Fibroblast of villous mesenchyme (primary cell): ENCODE measurements around the gene RPL36A. TPM values are rescaled to one million over a fixed set of nuclear protein-coding genes. Genes with fewer than 3 reads are reported as not detected.

Experiments
- DNase-seq: peaks from one replicate; pipeline ENCODE4 v3.0.0-alpha.2; 2010; ENCODE audit warnings: low read depth
- H3K4me3 ChIP-seq: 2 replicates; pipeline ENCODE4 v1.5.1; 2011; ENCODE audit warnings: low read depth, mild to moderate bottlenecking, low read length
- total RNA-seq: library from RNA; depleted of rRNA; stranded (reverse); fragments of >200 nt; gene quantifications from 2 replicates; pipeline ENCODE4 v1.2.3, GENCODE V29; 2012
- TF ChIP-seq, protein P1 (sequence below): IDR thresholded peaks from 2 replicates; pipeline ENCODE4 v1.5.1; 2012; ENCODE audit warnings: low read depth, mild to moderate bottlenecking, low read length; ENCODE audit not compliant: insufficient read depth

RPL36A gene
- total RNA-seq = 103 and 132 TPM in 2 replicates

DNA sequence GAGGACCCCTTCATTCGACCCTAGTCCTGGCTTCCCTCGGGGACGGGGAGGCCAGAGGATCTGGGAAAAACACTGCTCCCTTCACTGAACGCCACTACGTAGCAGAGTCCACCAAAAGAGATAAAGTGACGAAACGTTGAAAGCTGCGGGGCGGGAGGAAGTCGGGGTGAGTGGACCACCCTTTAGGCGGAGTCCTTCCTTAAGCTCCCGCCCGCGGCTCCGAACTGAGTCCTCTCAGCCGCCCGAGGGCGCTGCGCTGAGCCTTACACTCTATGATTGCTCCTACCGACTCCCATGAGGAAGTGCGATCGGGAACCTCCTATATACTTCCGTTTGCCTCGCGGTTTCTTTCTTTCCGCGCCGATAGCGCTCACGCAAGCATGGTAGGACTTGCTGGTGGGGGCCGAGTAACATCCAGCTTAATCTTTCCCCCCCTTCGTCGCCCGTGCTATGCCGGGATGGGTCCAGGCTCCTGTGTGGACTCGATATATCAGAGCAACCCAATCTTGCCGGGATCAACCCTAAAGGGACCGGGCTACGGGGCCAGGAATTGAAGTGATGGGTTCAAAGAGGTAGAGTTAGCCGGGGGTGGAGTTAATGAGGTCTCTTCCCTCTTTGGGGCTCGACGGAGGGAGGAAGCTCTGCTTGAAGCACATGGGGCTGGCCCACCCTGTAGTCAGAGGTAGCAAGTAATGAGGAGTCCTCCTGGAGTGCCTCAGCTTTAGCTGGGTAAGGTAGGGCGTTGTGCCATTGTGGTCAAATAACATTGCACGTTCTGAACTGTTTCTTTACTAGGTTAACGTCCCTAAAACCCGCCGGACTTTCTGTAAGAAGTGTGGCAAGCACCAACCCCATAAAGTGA, at the start of gene RPL36A:
Gene RPL36A (plus strand): TSS at position 348 of the 862 bp plus-strand sequence. CDS start 33 bp downstream, at position 381.
- TF ChIP-seq, protein P1, sequence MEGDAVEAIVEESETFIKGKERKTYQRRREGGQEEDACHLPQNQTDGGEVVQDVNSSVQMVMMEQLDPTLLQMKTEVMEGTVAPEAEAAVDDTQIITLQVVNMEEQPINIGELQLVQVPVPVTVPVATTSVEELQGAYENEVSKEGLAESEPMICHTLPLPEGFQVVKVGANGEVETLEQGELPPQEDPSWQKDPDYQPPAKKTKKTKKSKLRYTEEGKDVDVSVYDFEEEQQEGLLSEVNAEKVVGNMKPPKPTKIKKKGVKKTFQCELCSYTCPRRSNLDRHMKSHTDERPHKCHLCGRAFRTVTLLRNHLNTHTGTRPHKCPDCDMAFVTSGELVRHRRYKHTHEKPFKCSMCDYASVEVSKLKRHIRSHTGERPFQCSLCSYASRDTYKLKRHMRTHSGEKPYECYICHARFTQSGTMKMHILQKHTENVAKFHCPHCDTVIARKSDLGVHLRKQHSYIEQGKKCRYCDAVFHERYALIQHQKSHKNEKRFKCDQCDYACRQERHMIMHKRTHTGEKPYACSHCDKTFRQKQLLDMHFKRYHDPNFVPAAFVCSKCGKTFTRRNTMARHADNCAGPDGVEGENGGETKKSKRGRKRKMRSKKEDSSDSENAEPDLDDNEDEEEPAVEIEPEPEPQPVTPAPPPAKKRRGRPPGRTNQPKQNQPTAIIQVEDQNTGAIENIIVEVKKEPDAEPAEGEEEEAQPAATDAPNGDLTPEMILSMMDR = peak; percentile 67
- H3K4me3 ChIP-seq = peak within 1 kb of the TSS; percentile 74
- peak; percentile 90 for DNase-seq

DNA sequence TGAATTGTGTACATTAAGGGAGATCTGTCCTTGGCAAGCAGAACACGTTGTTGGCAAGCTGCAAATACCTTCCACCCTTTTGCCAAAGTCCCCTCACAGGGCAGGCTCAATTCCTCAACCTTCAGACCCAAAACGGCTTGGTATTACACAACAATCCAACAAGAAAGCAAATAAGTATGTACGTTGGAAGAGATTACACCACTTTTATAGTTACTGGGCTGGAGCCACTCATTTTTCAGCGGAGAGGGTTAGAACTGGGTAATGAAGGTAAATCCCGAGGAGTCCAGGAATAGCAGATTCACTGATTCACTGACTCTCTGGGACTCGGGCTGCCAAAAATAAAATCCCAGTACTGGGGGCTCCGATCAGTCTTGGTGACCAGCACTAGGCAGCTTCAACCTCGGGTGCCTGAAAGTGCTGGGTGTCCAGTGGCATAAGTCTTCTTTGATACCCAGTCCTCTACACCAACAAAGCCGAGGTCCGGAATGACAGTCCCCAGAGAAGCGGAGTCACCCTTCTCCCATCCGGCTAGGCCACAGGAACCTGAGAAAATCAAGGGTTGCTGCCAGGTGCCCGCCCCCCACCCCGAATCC, 42.9 kb upstream of the RPL36A start:
- TF ChIP-seq, protein P1 = no peak
- H3K4me3 ChIP-seq = peak overlapping the region; percentile 80
- peak; percentile 42 for DNase-seq

DNA sequence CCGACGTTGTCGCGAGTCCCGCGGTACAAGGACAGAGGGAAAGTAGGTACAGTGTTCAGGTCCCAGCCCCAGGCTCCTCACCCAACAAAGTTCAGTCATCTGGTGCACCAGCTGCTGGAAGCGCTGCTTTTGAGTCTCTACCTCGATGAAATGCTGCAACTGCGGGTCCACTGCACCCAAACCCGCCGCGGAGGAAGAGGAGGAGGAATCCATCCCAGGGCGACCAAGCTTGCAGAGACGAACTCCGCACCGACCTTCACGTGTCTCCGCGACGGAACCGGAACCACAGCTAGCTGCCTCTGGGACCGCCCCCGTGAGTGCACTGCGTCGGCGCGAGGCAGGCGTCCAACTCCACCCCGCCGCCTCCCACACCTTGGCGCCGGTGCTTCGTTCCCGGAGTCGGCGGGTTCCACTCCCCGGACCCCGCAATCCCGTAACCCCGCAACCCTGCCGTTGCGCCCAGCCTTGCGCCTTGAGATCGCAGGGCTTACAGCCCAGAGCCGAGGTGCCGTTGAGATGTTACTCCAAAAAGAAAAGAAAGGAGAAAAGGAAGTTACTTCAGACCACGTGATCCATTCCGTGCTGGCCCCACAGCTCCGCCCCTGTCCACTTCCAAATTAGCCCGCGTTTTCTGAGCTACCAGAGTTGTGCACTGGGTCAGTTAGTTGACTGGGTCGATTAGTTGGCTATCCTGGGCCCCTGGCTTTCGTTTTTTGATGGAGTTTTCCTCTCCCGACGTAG, 42.2 kb upstream of the RPL36A start, which contains the start of gene TIMM8A:
Gene TIMM8A (minus strand): TSS at position 291 of the 741 bp plus-strand sequence. CDS start 78 bp downstream, at position 213.
- peak within 1 kb of the TSS; percentile 80 for H3K4me3 ChIP-seq
- peak; percentile 63 for DNase-seq
- TF ChIP-seq, protein P1 = no peak

DNA sequence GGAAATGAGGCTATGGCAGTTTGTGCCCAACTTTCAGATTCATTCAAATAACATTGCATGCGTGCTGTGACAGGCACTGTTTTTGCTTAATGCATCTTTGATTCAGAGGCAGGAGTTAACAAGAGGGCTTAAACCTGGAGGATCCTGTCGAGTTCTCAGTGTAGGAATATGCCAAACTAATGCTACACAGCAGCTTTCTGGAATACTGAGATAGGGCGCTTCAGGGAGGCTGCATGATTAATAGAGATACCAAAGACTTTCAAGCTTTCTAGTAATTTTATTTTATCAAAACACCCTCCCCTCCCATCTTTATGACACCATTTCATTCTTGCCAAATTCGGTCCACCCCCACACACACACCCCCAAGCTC, 41.6 kb upstream of the RPL36A start:
- peak overlapping the region; percentile 80 for H3K4me3 ChIP-seq
- TF ChIP-seq, protein P1 = no peak
- no peak for DNase-seq

DNA sequence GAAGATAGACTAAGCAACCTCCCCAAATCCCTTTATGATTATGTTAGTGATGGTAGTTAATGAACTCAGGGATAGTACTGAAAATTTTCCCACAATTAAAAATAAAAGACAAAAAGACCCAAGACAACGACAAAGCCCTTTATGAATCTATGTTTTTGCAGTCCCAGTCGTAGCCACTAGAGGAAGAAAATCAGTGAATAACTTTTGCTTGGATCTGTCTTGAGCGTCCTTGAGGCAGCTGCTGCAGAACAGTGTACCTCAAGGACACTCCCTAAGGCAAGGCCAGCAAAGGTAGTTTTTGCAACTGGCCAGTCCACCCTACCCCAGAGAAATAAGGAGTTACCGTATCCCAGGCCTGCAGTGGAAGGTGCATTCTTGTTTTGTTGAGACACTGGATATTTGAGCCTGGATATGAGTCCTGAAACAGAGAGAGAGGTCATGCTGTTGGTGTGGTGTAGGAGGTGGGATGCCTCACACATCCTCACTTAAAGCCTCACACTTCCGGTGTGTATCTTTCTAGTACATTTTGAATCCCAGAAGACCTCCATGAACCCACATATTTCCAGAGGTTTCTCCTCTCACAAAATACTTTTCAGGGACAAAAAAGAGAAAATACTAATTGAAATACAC, 33.5 kb upstream of the RPL36A start:
- no peak overlapping the region for H3K4me3 ChIP-seq
- TF ChIP-seq, protein P1 = peak; percentile 46
- peak; percentile 8 for DNase-seq

DNA sequence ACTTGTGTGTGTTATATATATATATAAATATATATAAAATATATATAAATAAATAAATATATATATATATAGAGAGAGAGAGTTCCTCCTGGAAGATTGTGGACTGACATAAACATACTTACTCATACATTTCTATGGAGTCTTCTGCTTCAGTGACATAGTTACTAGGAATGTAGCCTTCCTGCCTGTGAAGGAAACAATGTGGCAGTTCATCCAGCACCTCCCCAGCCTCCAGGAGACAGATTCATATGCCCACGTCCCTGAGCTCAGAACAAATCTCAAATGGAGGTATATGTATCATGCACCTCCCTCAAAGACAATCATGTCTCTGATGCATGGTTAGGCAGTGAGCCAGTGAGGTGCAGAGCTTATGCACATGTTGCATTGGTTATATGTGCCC, 30.8 kb upstream of the RPL36A start:
- no peak overlapping the region for H3K4me3 ChIP-seq
- no peak for DNase-seq
- TF ChIP-seq, protein P1 = no peak
